ENCODE data around the gene ALG11.
"Not testable (repeated sequence)": the region's sequence is repeated elsewhere in the genome, so short reads cannot be mapped to it uniquely, and the experiment has no call there.

Gene ALG11

GRCh38 chr13:52011632-52012511 is at the start of gene ALG11:
TSS of gene ALG11 (plus strand) at chr13:52012398. CDS start at chr13:52012419, 21 bp downstream.
- peak; percentile 99 for DNase-seq (ENCODE audit: low spot score)

- DNase-seq (ENCODE audit: low spot score), result no peak
These were observed 46.0 kb upstream of the ALG11 start for GRCh38 chr13:51966186-51966585.

- no peak for DNase-seq (ENCODE audit: low spot score)
These were observed 44.4 kb upstream of the ALG11 start for GRCh38 chr13:51967482-51968446.

- DNase-seq (ENCODE audit: low spot score), result no peak
These were observed 41.8 kb upstream of the ALG11 start for GRCh38 chr13:51970349-51970748.

- DNase-seq (ENCODE audit: low spot score), result no peak
These were observed 40.4 kb upstream of the ALG11 start for GRCh38 chr13:51971520-51972426.

GRCh38 chr13:51974482-51974881 is 37.7 kb upstream of the ALG11 start:
- peak; percentile 73 for DNase-seq (ENCODE audit: low spot score)

- peak; percentile 44 for DNase-seq (ENCODE audit: low spot score)
These were observed 35.8 kb upstream of the ALG11 start for GRCh38 chr13:51976423-51976822.

- no peak for DNase-seq (ENCODE audit: low spot score)
These were observed 35.3 kb upstream of the ALG11 start for GRCh38 chr13:51976890-51977289.

- no peak for DNase-seq (ENCODE audit: low spot score)
These were observed 34.6 kb upstream of the ALG11 start for GRCh38 chr13:51977625-51978024.

- DNase-seq (ENCODE audit: low spot score), result peak; percentile 88
These were observed 33.2 kb upstream of the ALG11 start for GRCh38 chr13:51978796-51979556.

- DNase-seq (ENCODE audit: low spot score), result no peak
These were observed 31.3 kb upstream of the ALG11 start for GRCh38 chr13:51980908-51981307.

- DNase-seq (ENCODE audit: low spot score), result no peak
These were observed 30.8 kb upstream of the ALG11 start for GRCh38 chr13:51981355-51981754.

GRCh38 chr13:51983292-51983691 is 28.9 kb upstream of the ALG11 start:
- DNase-seq (ENCODE audit: low spot score), result not testable (repeated sequence)

GRCh38 chr13:51984904-51985303 is 27.3 kb upstream of the ALG11 start:
- DNase-seq (ENCODE audit: low spot score), result not testable (repeated sequence)

GRCh38 chr13:51988988-51989618 is 23.1 kb upstream of the ALG11 start:
- no peak for DNase-seq (ENCODE audit: low spot score)

GRCh38 chr13:51993713-51994112 is 18.5 kb upstream of the ALG11 start:
- peak; percentile 41 for DNase-seq (ENCODE audit: low spot score)

GRCh38 chr13:51995677-51996551 is 16.3 kb upstream of the ALG11 start:
- DNase-seq (ENCODE audit: low spot score), result peak; percentile 74

- peak; percentile 65 for DNase-seq (ENCODE audit: low spot score)
These were observed 15.6 kb upstream of the ALG11 start for GRCh38 chr13:51996641-51997040.

GRCh38 chr13:51997186-51997585 is 15.0 kb upstream of the ALG11 start:
- no peak for DNase-seq (ENCODE audit: low spot score)

All from hematopoietic multipotent progenitor cell treated with erythropoietin and hydrocortisone succinate and interleukin-3 and kit ligand, for 15 days (in vitro differentiated cells).